Vagina (tissue), 2 donors: Measurements from ENCODE around the gene ATMIN. TPM values are rescaled to one million over a fixed set of nuclear protein-coding genes. Genes with fewer than 3 reads are reported as not detected.

ENCODE experiments used
- DNase-seq, 2 donors: peaks; one replicate each; pipeline ENCODE4 v3.0.0-alpha.2; 2017; ENCODE audit errors: extremely low spot score in 2 of 2
- H3K27ac ChIP-seq: fragments of 200-600 bp; sonication (generic); one replicate; pipeline ENCODE4 v1.5.1; 2019
- H3K27me3 ChIP-seq: fragments of 200-600 bp; sonication (generic); one replicate; pipeline ENCODE4 v1.5.1; 2019
- H3K36me3 ChIP-seq, 2 donors: fragments of 200-600 bp; sonication (generic); one replicate each; pipeline ENCODE4 v1.5.1; 2017 to 2019
- H3K4me1 ChIP-seq: fragments of 200-600 bp; sonication (generic); one replicate; pipeline ENCODE4 v1.5.1; 2019
- H3K4me3 ChIP-seq, 2 donors: fragments of 200-600 bp; sonication (generic); 1 replicate in 1 of 2; 2 replicates in 1 of 2; pipeline ENCODE4 v1.5.1; 2016 to 2019
- H3K9me3 ChIP-seq: fragments of 200-600 bp; sonication (generic); one replicate; pipeline ENCODE4 v1.5.1; 2019
- CTCF ChIP-seq, 3 experiments: fragments of 450-650 bp in 2 of 3; fragments of 200-600 bp in 1 of 3; sonication (generic) in 1 of 3; IDR thresholded peaks; one replicate each; pipeline ENCODE4 v1.5.1; 2017 to 2019; ENCODE audit warnings: antibody characterized with exemption in 3 of 3, mild to moderate bottlenecking in 2 of 3, moderate library complexity in 2 of 3
- POLR2A ChIP-seq, 2 donors: fragments of 450-650 bp; IDR thresholded peaks; one replicate each; pipeline ENCODE4 v1.6.1; 2017; ENCODE audit warnings: antibody characterized with exemption in 2 of 2, mild to moderate bottlenecking in 2 of 2, moderate library complexity in 2 of 2
- POLR2AphosphoS5 ChIP-seq, 2 donors: sonication (generic); formaldehyde crosslinking; IDR thresholded peaks; one replicate each; pipeline ENCODE4 v1.9.0; 2017; ENCODE audit warnings: antibody characterized with exemption in 2 of 2, mild to moderate bottlenecking in 2 of 2, low read depth in 1 of 2; ENCODE audit not compliant: insufficient read depth in 1 of 2
- intact Hi-C: fragments of 100-400 bp; cut with DNase I; formaldehyde crosslinking; loops from one replicate; pipeline ENCODE4 v1.15.1; 2023
- total RNA-seq: library from RNA; depleted of rRNA; stranded (reverse); fragments of >200 nt; gene quantifications from one replicate; pipeline ENCODE4 v1.2.3, GENCODE V29; 2016

ATMIN gene
- total RNA-seq, 1 donor from 2014 or later = 29.7 TPM

GRCh38 chr16:80994451-80994850, 41.2 kb upstream of the ATMIN start:
- Histone ChIP-seq H3K27ac (no peak overlapping the region), H3K4me1 (no peaks in the 10 kb centered on the region), H3K4me3 (no peak overlapping the region), H3K27me3 (no peaks in the 10 kb centered on the region), H3K36me3 (no peaks in the 10 kb centered on the region), H3K9me3 (no peaks in the 10 kb centered on the region)
- TF ChIP-seq CTCF (IDR thresholded peaks at IDR 0.05) (no peak), POLR2A (IDR thresholded peaks at IDR 0.05) (no peak), POLR2AphosphoS5 (IDR thresholded peaks at IDR 0.05; ENCODE audit: insufficient read depth in 1 of 2, low read depth in 1 of 2) (no peak)
- DNase-seq = no peak
- intact Hi-C loops = no loop called here

GRCh38 chr16:80996688-80997138, 38.9 kb upstream of the ATMIN start:
- Histone ChIP-seq H3K4me1 (no peaks in the 10 kb centered on the region), H3K4me3 (peak overlapping the region in 1 of 2 donors; percentile 8), H3K27me3 (no peaks in the 10 kb centered on the region), H3K9me3 (no peaks in the 10 kb centered on the region), H3K27ac (no peak overlapping the region), H3K36me3 (no peaks in the 10 kb centered on the region)
- intact Hi-C loops = no loop called here
- TF ChIP-seq CTCF (IDR thresholded peaks at IDR 0.05) (no peak), POLR2AphosphoS5 (IDR thresholded peaks at IDR 0.05; ENCODE audit: insufficient read depth in 1 of 2, low read depth in 1 of 2) (no peak), POLR2A (IDR thresholded peaks at IDR 0.05) (no peak)
- no peak for DNase-seq

GRCh38 chr16:80997139-80997798, 38.4 kb upstream of the ATMIN start:
- Histone ChIP-seq H3K4me1 (no peaks in the 10 kb centered on the region), H3K4me3 (peak overlapping the region in 1 of 2 donors; percentile 8), H3K27ac (no peak overlapping the region), H3K36me3 (no peaks in the 10 kb centered on the region), H3K9me3 (no peaks in the 10 kb centered on the region), H3K27me3 (no peaks in the 10 kb centered on the region)
- intact Hi-C loops = no loop called here
- no peak for DNase-seq
- TF ChIP-seq POLR2A (IDR thresholded peaks at IDR 0.05) (no peak), POLR2AphosphoS5 (IDR thresholded peaks at IDR 0.05; ENCODE audit: insufficient read depth in 1 of 2, low read depth in 1 of 2) (no peak), CTCF (IDR thresholded peaks at IDR 0.05) (no peak)

- Histone ChIP-seq H3K27me3 (no peaks in the 10 kb centered on the region), H3K27ac (no peak overlapping the region), H3K36me3 (no peaks in the 10 kb centered on the region), H3K9me3 (no peaks in the 10 kb centered on the region), H3K4me1 (no peaks in the 10 kb centered on the region), H3K4me3 (no peak overlapping the region)
- intact Hi-C loops = no loop called here
- no peak for DNase-seq
- TF ChIP-seq CTCF (IDR thresholded peaks at IDR 0.05) (no peak), POLR2A (IDR thresholded peaks at IDR 0.05) (no peak), POLR2AphosphoS5 (IDR thresholded peaks at IDR 0.05; ENCODE audit: insufficient read depth in 1 of 2, low read depth in 1 of 2) (no peak)
Observed at GRCh38 chr16:80997964-80998620, 37.5 kb upstream of the ATMIN start.

GRCh38 chr16:81000873-81001272, 34.8 kb upstream of the ATMIN start:
- Histone ChIP-seq H3K27ac (no peak overlapping the region), H3K36me3 (no peaks in the 10 kb centered on the region), H3K9me3 (no peaks in the 10 kb centered on the region), H3K27me3 (no peaks in the 10 kb centered on the region), H3K4me3 (no peak overlapping the region), H3K4me1 (peaks cover 18% of the 10 kb centered on the region)
- DNase-seq = no peak
- TF ChIP-seq CTCF (IDR thresholded peaks at IDR 0.05) = no peak
- intact Hi-C loops = no loop called here
